Right kidney (tissue), 9 donors: Measurements from ENCODE around the gene ANOS1.
"Not testable (repeated sequence)": the region's sequence is repeated elsewhere in the genome, so short reads cannot be mapped to it uniquely, and the experiment has no call there.

Experiments
- DNase-seq: peaks from one replicate; pipeline ENCODE4 v3.0.0-alpha.2; 2016
- long read RNA-seq, 8 donors: transcript quantifications; one replicate each; lab custom pipeline, GENCODE V29; 2026

ANOS1 gene
- long read RNA-seq, donor 1: 0 reads
- long read RNA-seq, donor 2: 0 reads
- long read RNA-seq, donor 3: 0 reads
- long read RNA-seq, donor 4, full-length matches to known transcripts: 1 of 1 reads
- long read RNA-seq, donor 4, partial matches to known transcripts: 0 of 1 reads
- long read RNA-seq, donor 4, other reads (novel, unspliced or antisense): 0 of 1 reads
- long read RNA-seq, donor 5, full-length matches to known transcripts: 1 of 1 reads
- long read RNA-seq, donor 5, partial matches to known transcripts: 0 of 1 reads
- long read RNA-seq, donor 5, other reads (novel, unspliced or antisense): 0 of 1 reads
- long read RNA-seq, donor 6, full-length matches to known transcripts: 2 of 2 reads
- long read RNA-seq, donor 6, partial matches to known transcripts: 0 of 2 reads
- long read RNA-seq, donor 6, other reads (novel, unspliced or antisense): 0 of 2 reads
- long read RNA-seq, donor 7, full-length matches to known transcripts: 1 of 1 reads
- long read RNA-seq, donor 7, partial matches to known transcripts: 0 of 1 reads
- long read RNA-seq, donor 7, other reads (novel, unspliced or antisense): 0 of 1 reads
- long read RNA-seq, donor 8: 0 reads

DNA sequence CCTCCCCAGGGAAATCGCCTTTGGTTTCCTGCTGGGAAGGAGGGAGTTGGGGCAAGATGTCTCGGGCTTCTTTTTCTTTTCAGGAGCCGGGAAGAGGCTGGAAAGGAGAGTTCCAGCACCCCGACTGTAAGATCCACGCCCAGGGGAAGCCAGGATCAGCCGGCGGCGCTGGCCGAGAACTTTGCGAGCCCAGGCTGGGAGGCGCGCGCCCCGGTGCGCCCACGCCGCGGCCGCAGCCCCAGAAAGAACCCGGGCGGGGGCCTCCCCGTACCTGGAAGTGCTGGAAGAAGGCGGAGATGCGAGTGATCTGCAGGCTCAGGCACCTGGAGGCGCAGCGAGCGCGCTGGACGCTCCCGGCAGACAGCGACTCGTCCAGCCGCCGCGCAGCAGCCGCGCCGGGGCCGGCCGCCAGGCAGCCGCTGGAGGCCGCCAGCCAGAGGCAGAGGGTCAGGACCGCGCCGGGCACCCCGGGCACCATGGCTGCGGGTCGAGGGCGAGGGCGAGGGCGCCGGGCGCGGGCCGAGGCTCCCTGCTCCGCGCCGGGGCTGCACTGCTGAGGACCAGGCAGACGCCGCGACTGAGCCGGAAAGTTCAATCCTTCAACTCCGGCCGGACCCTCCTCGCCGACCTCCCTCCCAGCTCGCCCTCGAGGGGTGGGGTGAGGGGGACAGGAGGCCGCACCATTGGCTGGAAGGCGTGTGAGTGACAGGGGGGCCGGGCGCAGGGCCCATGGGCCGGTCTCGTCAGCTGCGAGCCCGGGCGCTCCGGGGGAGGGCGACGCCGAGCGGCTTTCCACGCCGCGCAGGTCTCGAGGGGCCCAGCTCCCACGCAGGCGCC lies at the start of gene ANOS1:
Gene ANOS1, minus strand, starts transcription at position 579 of the 837 bp plus-strand sequence. Its CDS starts 101 bp downstream, at position 478.
- peak; percentile 80 for DNase-seq

- no peak for DNase-seq
Observed at GRCh38 chrX:8773117-8773516, 41.2 kb upstream of the ANOS1 start.

DNA sequence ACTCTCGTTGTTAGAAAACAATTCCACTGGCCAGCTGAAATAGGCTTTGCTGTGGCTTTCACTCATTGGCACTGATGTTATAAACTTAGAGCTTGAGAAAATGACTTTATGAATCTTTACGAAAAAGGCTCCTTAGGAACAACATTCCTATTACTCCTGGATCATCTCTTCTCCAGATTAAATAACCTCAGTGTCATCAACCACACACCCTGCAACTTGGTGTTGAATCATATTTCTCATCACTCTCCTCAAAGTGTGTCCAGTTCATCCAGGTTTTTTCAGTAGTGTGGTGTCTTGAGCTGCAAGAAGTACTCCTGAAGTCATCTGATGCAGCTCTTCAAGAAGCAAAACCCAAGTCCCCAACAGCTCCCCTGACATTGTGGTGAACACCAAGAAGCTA lies 28.1 kb upstream of the ANOS1 start:
- DNase-seq: no peak

DNA sequence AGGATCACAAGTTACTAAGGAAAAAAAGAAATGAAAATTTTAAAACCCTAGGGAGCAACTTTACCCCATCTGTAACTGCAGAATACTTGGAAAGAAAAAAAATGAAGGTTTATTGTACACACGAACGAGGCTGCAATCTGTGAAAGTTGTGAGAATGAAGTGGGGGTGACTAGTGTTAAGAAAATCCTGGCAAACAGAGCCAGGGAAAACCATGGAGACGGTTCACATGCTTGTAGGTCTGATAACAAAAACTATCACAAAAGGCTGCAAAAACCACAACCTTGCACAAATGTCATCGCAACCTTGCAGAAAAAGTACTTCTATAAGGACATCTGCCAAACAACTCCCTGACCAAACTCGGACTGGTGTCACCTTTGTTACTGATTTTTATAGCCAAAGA lies 26.8 kb upstream of the ANOS1 start:
- DNase-seq: not testable (repeated sequence)

- DNase-seq: not testable (repeated sequence)
Observed at GRCh38 chrX:8757609-8758389, 25.9 kb upstream of the ANOS1 start.

GRCh38 chrX:8755813-8756212 lies 23.9 kb upstream of the ANOS1 start:
- no peak for DNase-seq

GRCh38 chrX:8755116-8755515 lies 23.2 kb upstream of the ANOS1 start:
- DNase-seq: no peak

GRCh38 chrX:8749697-8750096 lies 17.8 kb upstream of the ANOS1 start:
- no peak for DNase-seq

GRCh38 chrX:8748855-8749254 lies 16.9 kb upstream of the ANOS1 start:
- DNase-seq: no peak

- no peak for DNase-seq
Observed at GRCh38 chrX:8743126-8743732, 11.3 kb upstream of the ANOS1 start.

DNA sequence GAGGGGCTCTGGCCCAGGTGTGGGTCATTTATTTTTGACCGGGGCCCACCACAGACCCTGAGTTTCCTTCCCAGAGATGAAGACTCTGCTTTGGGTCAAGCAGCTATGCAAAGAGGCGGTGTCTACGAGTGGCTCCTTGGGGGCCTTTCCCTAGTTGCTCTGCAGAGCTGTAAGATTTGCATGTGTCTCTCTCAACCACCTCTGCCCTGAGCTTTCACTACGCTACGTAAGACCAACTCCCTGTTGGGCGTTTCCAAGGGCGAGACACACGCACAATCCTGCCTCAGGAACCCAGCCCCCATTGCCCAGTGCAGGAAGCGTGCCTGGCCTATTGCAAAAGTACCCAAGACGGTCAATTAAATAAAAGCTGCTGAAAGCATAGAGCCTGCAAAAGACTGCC lies 10.0 kb upstream of the ANOS1 start:
- no peak for DNase-seq

- no peak for DNase-seq
Observed at GRCh38 chrX:8738588-8739189, 6.8 kb upstream of the ANOS1 start.

DNA sequence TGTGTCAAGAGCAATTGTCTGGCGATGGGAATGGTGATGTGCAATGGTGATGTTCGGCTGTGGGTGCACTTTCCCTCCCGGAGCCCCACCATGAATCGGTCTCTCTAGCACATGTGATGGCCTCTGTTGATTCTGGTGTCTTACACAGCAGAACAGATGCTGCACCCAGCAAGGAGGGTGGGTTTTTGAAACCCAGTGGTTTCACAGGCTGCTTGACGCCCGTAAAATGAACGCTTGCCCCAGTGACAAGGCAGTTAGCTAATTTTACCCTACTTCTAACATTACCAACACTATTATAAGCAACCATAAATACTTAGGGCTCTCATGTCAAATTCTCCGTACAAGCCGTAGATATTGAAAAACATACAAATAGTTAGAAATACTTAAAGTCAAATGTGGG lies 5.9 kb upstream of the ANOS1 start:
- no peak for DNase-seq

- DNase-seq: peak; percentile 64
Observed at GRCh38 chrX:8730812-8731558, 952 bp downstream of the ANOS1 start.

- no peak for DNase-seq
Observed at GRCh38 chrX:8729811-8730210, 2.1 kb downstream of the ANOS1 start.

GRCh38 chrX:8728932-8729535 lies 2.9 kb downstream of the ANOS1 start:
- DNase-seq: no peak

GRCh38 chrX:8726031-8726652 lies 5.8 kb downstream of the ANOS1 start:
- DNase-seq: no peak

DNA sequence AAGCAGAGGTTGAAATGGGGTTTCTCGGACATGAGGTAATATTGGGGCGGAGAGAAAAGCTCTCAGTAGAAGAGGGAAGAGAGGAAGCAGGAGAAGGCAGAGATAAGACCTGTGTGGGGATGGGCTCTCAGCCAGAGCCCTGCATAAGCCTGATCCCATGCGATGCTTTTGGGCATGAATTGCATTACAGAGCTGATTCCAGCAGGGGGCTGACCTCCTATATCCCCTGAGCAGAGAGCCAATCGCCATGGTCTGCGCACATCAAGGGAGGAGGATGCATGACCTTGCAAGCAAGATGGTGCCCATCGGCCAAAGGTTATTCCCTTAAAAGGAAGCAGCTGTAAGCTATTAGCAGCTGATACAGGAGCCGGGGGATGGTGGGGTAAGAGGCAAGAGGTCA lies 7.6 kb downstream of the ANOS1 start:
- no peak for DNase-seq

DNA sequence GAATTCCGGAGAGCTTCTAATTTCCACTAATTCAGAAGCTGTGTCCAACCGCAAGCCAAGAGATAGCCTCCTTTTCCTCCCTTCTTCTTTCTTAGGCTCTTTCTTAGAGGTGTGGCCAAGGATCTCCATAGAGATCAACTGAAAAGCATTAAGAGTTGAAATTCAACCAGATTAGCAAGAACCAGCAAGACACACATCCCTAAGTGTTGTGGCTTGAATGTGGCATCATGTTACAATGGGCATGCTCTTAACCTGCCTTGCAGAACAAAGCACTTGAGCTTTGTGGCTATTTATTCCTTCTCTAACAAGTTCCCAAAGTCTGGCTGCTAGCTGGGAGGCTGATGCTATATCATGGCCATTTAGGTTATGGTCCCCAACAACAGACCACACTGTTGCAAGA lies 10.4 kb downstream of the ANOS1 start:
- no peak for DNase-seq

DNA sequence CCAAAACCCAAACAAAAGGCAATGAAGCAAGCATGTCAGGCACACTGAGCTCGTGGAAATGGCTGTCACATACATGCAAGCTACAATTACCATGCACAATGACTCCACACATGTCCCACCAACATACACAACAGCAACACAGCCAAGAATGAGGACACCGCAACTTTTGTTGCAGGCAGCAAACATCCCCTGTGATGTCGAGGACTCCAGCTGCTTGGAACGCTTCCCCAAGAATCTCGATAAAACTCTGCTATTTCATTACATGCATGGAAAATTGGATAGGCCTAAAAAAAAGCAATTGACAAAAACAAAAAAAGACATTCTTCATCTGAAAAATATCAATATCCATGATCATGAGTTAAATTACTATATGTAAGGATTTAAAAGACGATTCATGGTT lies 11.8 kb downstream of the ANOS1 start:
- DNase-seq: no peak
